Urinary bladder (tissue), 4 donors: ENCODE results near the gene GTF2F2. TPM values are rescaled to one million over a fixed set of nuclear protein-coding genes. Genes with fewer than 3 reads are reported as not detected.

Experiments
- DNase-seq: peaks from one replicate; pipeline ENCODE4 v3.0.0-alpha.2; 2015; ENCODE audit errors: extremely low spot score
- H3K27ac ChIP-seq: one replicate; pipeline ENCODE4 v1.5.1; 2013; ENCODE audit warnings: low read depth, mild to moderate bottlenecking, moderate library complexity
- H3K36me3 ChIP-seq: one replicate; pipeline ENCODE4 v1.6.1; 2013; ENCODE audit warnings: mild to moderate bottlenecking, moderate library complexity; ENCODE audit not compliant: insufficient read depth
- H3K4me1 ChIP-seq: one replicate; pipeline ENCODE4 v1.6.1; 2013; ENCODE audit warnings: mild to moderate bottlenecking, moderate library complexity; ENCODE audit not compliant: insufficient read depth
- H3K4me3 ChIP-seq: one replicate; pipeline ENCODE4 v1.5.1; 2013; ENCODE audit warnings: low read depth, low read length
- WGBS: extraction: QIAGEN DNeasy Blood & Tissue Kit; methylation state at CpG from one replicate; pipeline ENCODE4 v1.1.7; 2013; 5-methylcytosine and 5-hydroxymethylcytosine counted together
- polyA plus RNA-seq: library from polyadenylated mRNA; stranded (reverse); fragments of 200-250 nt; gene quantifications from one replicate; pipeline ENCODE4 v1.2.3, GENCODE V29; 2013
- total RNA-seq: library from RNA; depleted of rRNA; stranded (reverse); fragments of >200 nt; gene quantifications from one replicate; pipeline ENCODE4 v1.2.3, GENCODE V29; 2014
- donor health status: healthy with polysubstance abuse.
- donor health status: healthy.

The GTF2F2 gene
- total and polyA plus RNA-seq, 2 donors: 21.3 to 30.7 TPM

- no peak overlapping the region for H3K4me3 ChIP-seq
- WGBS: 81% methylated on average over 2 of the region's 2 CpGs
Observed at GRCh38 chr13:45198041-45198440, 77.7 kb downstream of the GTF2F2 start.

GRCh38 chr13:45198924-45199323, 78.6 kb downstream of the GTF2F2 start:
- no peak overlapping the region for H3K4me3 ChIP-seq
- H3K27ac ChIP-seq: no peak overlapping the region
- H3K36me3 ChIP-seq: no peaks in the 10 kb centered on the region
- 90% methylated on average over 3 of the region's 3 CpGs for WGBS
- no peaks in the 10 kb centered on the region for H3K4me1 ChIP-seq
- DNase-seq: no peak

More at GRCh38 chr13:45198041-45198440, 77.7 kb downstream of the GTF2F2 start:
- no peaks in the 10 kb centered on the region for H3K4me1 ChIP-seq
- H3K36me3 ChIP-seq: peaks cover 2% of the 10 kb centered on the region
- H3K27ac ChIP-seq: no peak overlapping the region
- DNase-seq: no peak

DNA sequence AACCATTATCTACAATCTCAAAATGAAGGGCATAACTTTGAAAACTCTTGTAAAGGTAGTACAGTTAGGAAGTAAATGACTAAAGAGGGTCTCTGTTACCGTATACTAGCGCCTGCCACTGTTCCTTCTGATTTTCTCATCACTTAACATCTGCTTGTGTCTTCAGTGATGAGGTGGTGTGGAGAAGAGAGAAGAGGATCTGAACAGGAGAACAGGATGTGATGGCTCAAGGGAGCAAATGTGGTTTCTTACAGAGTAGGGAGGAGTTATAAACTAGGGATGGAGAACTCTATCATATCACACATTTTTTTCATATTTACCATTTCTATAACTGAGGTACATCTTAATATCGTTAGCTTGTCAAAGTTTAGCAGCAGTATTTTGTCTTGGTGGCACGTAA, 79.4 kb downstream of the GTF2F2 start:
- Histone ChIP-seq H3K4me1 (no peaks in the 10 kb centered on the region), H3K27ac (no peak overlapping the region), H3K36me3 (no peaks in the 10 kb centered on the region), H3K4me3 (no peak overlapping the region)
- DNase-seq: no peak
- 90% methylated on average over 4 of the region's 4 CpGs for WGBS

- Histone ChIP-seq H3K4me1 (no peaks in the 10 kb centered on the region), H3K27ac (no peak within 1 kb of the TSS), H3K36me3 (no peaks in the 10 kb centered on the region), H3K4me3 (no peak within 1 kb of the TSS)
- DNase-seq: no peak
- 87% methylated on average over 2 of the region's 2 CpGs for WGBS
Observed at GRCh38 chr13:45200701-45201232, 80.5 kb downstream of the GTF2F2 start, which contains the start of gene KCTD4. Gene KCTD4, minus strand, starts transcription at chr13:45201045. Its CDS starts 6,478 bp downstream, at chr13:45194567.

- Histone ChIP-seq H3K36me3 (no peaks in the 10 kb centered on the region), H3K4me3 (no peak overlapping the region), H3K4me1 (no peaks in the 10 kb centered on the region), H3K27ac (no peak overlapping the region)
- DNase-seq: no peak
- 66% methylated on average over 5 of the region's 5 CpGs for WGBS
Observed at GRCh38 chr13:45205124-45205523, 84.8 kb downstream of the GTF2F2 start.

GRCh38 chr13:45206340-45206739, 86.0 kb downstream of the GTF2F2 start:
- no peak overlapping the region for H3K4me3 ChIP-seq
- H3K27ac ChIP-seq: no peak overlapping the region
- H3K4me1 ChIP-seq: no peaks in the 10 kb centered on the region
- H3K36me3 ChIP-seq: no peaks in the 10 kb centered on the region
- no peak for DNase-seq

DNA sequence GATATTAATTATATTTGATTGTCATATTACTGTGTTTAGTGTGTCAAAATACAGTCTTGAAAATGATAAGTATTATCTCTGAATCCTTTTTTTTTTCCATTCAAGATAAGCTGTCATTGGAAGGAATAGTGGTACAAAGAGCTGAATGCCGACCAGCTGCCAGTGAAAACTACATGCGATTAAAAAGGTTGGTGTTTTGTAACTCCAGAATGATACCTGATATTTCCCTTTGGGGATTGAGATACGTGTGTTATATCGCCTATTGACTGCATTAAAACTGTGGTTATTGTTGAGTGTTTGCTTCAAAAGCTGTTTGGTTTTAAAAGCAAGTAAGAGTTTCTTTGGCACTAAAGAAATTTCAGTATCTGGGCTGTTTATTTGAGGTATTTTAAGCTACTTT, 87.0 kb downstream of the GTF2F2 start:
- 43% methylated on average over 4 of the region's 4 CpGs for WGBS
- Histone ChIP-seq H3K36me3 (no peaks in the 10 kb centered on the region), H3K4me3 (no peak overlapping the region), H3K4me1 (no peaks in the 10 kb centered on the region), H3K27ac (no peak overlapping the region)
- DNase-seq: no peak

DNA sequence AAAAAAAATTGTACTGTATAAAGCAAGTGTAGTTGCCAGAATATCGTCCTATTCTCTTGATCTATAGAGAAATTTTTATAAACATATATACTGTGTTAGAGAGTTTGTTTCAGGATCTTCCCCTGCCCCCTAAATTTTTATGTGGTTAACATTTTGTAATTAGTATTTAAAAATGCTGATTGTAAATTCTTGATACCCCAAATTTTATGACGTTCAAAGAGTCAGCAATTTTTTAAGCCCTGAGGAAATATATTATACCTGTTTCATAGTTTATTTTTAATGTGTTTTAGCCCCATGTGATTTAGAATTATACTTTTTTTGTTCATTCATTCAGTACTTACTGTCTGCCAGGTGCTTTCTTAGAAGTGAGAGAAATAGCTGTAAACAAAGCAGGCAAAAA, 87.8 kb downstream of the GTF2F2 start:
- no peaks in the 10 kb centered on the region for H3K4me1 ChIP-seq
- H3K36me3 ChIP-seq: no peaks in the 10 kb centered on the region
- DNase-seq: no peak
- H3K27ac ChIP-seq: no peak overlapping the region
- H3K4me3 ChIP-seq: no peak overlapping the region
- 38% methylated on average over 2 of the region's 2 CpGs for WGBS

DNA sequence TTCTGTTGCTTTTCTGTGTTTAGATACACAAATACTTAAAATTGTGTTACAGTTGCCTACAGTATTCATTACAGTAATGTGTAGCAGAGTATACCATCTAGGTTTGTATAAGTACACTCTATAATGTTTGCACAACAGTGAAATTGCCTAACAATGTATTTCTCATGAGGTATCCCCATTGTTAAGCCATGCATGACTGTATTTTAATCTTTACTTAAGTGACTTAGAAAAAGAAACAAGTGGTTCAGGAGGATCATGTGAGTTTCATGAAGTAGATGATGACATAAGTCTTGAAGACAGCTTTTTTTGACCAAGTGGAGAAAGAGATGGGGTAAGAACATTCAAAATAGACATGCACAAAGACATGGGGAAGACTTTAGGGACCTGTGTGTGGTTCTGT, 88.9 kb downstream of the GTF2F2 start:
- H3K4me1 ChIP-seq: no peaks in the 10 kb centered on the region
- no peak overlapping the region for H3K4me3 ChIP-seq
- H3K27ac ChIP-seq: no peak overlapping the region
- DNase-seq: no peak
- no peaks in the 10 kb centered on the region for H3K36me3 ChIP-seq

GRCh38 chr13:45215392-45216077, 95.2 kb downstream of the GTF2F2 start:
- no peak overlapping the region for H3K27ac ChIP-seq
- WGBS: 78% methylated on average over 9 of the region's 9 CpGs
- no peaks in the 10 kb centered on the region for H3K36me3 ChIP-seq
- no peak for DNase-seq
- H3K4me1 ChIP-seq: no peaks in the 10 kb centered on the region
- no peak overlapping the region for H3K4me3 ChIP-seq

DNA sequence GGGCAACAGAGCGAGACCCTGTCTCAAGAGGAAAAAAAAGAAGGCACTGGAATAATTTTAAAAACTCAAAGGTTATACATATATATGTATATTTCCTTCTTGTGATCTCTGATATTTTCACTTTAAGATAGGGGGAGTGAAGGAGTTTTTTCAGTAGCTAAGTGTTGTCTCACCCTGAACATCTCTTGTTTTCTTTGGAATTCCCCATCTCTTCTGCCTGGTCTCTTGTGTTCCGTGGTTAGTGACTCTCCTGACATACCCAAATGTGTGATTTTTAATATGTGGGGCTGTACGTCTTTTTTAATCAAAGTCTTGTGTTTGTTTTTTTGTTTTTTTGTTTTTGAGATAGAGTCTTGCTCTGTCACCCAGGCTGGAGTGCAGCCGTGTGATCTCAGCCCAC, 95.9 kb downstream of the GTF2F2 start:
- no peak for DNase-seq
- Histone ChIP-seq H3K27ac (no peak overlapping the region), H3K4me3 (no peak overlapping the region), H3K36me3 (no peaks in the 10 kb centered on the region), H3K4me1 (no peaks in the 10 kb centered on the region)
- WGBS: 92% methylated on average over 4 of the region's 4 CpGs

DNA sequence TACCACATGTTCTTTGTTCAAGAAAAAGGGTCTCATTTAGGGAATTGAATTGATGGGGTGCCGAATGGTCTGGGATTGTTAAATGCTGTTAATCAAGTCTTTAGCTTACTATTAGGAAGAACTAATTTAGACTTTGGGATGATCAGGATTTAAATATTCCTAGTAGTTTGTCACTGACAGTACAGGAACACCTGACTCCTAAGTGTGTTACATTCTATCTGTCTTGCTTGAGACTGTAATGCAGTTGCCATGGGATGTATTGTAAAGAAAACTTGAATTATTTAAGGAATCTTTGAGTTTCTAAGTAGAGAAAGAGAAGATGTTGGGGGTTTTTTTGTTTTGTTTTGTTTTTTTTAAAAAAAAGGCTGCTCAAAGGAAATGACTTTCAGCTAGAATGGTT, 98.4 kb downstream of the GTF2F2 start:
- DNase-seq: no peak
- Histone ChIP-seq H3K4me3 (no peak overlapping the region), H3K27ac (no peak overlapping the region), H3K4me1 (no peaks in the 10 kb centered on the region), H3K36me3 (no peaks in the 10 kb centered on the region)
- 98% methylated on average over 1 of the region's 1 CpG for WGBS

DNA sequence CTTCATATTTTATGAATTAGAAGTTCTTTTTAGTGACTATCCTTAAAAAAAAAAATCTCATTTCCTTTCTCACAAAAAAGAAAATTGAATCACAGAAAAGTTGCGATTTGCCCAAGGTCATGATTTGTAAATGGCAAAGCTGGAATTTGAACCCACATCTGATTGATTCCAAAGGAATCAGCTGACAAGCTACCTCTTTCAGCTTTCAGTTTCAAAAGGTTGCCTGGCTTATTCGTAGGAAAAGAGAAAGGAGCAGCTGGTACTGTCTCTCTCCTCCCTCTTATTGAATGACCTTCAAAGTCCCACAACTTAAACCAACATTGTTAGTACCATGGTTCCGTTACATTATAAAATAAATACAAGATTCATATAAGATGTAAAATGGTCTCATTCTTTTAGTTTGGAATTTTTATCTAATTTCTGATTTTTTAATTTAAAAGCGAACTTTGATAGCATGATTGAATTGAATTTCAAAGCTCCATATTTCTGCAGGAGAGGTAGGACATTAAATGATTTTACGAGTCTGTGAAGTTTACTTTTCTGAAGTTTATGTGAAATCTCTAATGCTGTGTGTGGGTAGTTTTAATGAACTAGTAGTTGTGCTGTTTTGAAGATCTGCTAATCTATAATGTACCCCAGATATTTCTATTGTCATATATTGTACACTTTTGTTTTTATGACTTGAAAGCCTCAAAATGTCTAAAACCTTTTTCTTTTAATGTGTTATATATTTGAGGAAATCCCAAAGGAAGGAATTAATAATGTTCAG, 99.0 kb downstream of the GTF2F2 start:
- Histone ChIP-seq H3K36me3 (no peaks in the 10 kb centered on the region), H3K4me1 (no peaks in the 10 kb centered on the region), H3K27ac (no peak overlapping the region), H3K4me3 (no peak overlapping the region)
- DNase-seq: no peak
- 75% methylated on average over 5 of the region's 5 CpGs for WGBS

DNA sequence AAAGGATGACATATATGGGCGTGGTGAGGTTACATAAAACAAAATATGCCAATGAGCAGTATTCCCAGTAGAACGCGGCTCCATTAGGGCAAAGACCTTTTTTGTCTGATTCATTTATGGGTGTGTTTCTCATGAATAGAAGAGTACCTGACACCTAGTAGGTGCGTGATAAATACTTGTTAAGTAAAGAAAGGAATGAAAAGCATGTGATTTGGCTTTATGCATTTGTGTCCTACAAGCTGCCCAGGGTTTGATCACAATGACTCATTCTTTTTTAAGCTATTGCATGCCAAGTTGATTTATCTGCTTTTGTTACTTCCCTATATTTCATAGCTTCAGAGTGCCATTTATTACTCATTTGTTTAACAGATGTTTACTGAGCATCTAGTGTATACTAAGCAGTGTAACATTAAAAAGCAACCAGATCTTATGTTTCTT, 99.6 kb downstream of the GTF2F2 start:
- Histone ChIP-seq H3K27ac (no peak overlapping the region), H3K4me1 (no peaks in the 10 kb centered on the region), H3K4me3 (no peak overlapping the region), H3K36me3 (no peaks in the 10 kb centered on the region)
- DNase-seq: no peak
- WGBS: 84% methylated on average over 4 of the region's 4 CpGs
